Measurements from ENCODE around the gene ZNF24.

The ZNF24 gene

GRCh38 chr18:35376742-35377695 is 32.8 kb upstream of the ZNF24 start, which contains the start of gene ZNF396:
TSS of gene ZNF396 (minus strand) at chr18:35377337. CDS start at chr18:35374292, 3,045 bp downstream.
- H3K9ac ChIP-seq (ENCODE audit: low read depth, low read length) = peak within 1 kb of the TSS; percentile 70

GRCh38 chr18:35376393-35376741 is 32.1 kb upstream of the ZNF24 start:
- Histone ChIP-seq H3K9ac (ENCODE audit: low read depth, low read length) (peak overlapping the region; percentile 70), H3K36me3 (ENCODE audit: insufficient read depth, low read length) (no peaks in the 10 kb centered on the region), H3K4me3 (ENCODE audit: low read length) (peak overlapping the region; percentile 82), H3K4me2 (ENCODE audit: low read length) (peak overlapping the region; percentile 82), H3K27me3 (ENCODE audit: control insufficient read depth, insufficient read depth, low read length) (peaks cover 9% of the 10 kb centered on the region), H3K4me1 (ENCODE audit: control insufficient read depth, insufficient read depth, low read length) (peaks cover 16% of the 10 kb centered on the region), H3K9me3 (replicated peaks; ENCODE audit: low read length) (no peaks in the 10 kb centered on the region)

More at GRCh38 chr18:35376742-35377695, 32.8 kb upstream of the ZNF24 start, which contains the start of gene ZNF396:
- Histone ChIP-seq H3K4me3 (ENCODE audit: low read length) (peak within 1 kb of the TSS; percentile 82), H3K27me3 (ENCODE audit: control insufficient read depth, insufficient read depth, low read length) (peaks cover 9% of the 10 kb centered on the region), H3K4me2 (ENCODE audit: low read length) (peak within 1 kb of the TSS; percentile 82), H3K36me3 (ENCODE audit: insufficient read depth, low read length) (no peaks in the 10 kb centered on the region), H3K9me3 (replicated peaks; ENCODE audit: low read length) (no peaks in the 10 kb centered on the region), H3K4me1 (ENCODE audit: control insufficient read depth, insufficient read depth, low read length) (peaks cover 14% of the 10 kb centered on the region)

- peaks cover 9% of the 10 kb centered on the region for H3K27me3 ChIP-seq (ENCODE audit: control insufficient read depth, insufficient read depth, low read length)
- no peak overlapping the region for H3K4me3 ChIP-seq (ENCODE audit: low read length)
- H3K4me2 ChIP-seq (ENCODE audit: low read length) = no peak overlapping the region
These were observed 30.5 kb upstream of the ZNF24 start for GRCh38 chr18:35374708-35375107.

GRCh38 chr18:35371412-35372195 is 27.4 kb upstream of the ZNF24 start:
- no peak overlapping the region for H3K9ac ChIP-seq (ENCODE audit: low read depth, low read length)
- H3K36me3 ChIP-seq (ENCODE audit: insufficient read depth, low read length) = no peaks in the 10 kb centered on the region
- no peaks in the 10 kb centered on the region for H3K9me3 ChIP-seq (replicated peaks; ENCODE audit: low read length)
- peaks cover 6% of the 10 kb centered on the region for H3K4me1 ChIP-seq (ENCODE audit: control insufficient read depth, insufficient read depth, low read length)
- no peak overlapping the region for H3K4me2 ChIP-seq (ENCODE audit: low read length)
- H3K4me3 ChIP-seq (ENCODE audit: low read length) = no peak overlapping the region
- H3K27me3 ChIP-seq (ENCODE audit: control insufficient read depth, insufficient read depth, low read length) = peaks cover 6% of the 10 kb centered on the region

More at GRCh38 chr18:35374708-35375107, 30.5 kb upstream of the ZNF24 start:
- Histone ChIP-seq H3K4me1 (ENCODE audit: control insufficient read depth, insufficient read depth, low read length) (peaks cover 16% of the 10 kb centered on the region), H3K9ac (ENCODE audit: low read depth, low read length) (no peak overlapping the region), H3K9me3 (replicated peaks; ENCODE audit: low read length) (no peaks in the 10 kb centered on the region), H3K36me3 (ENCODE audit: insufficient read depth, low read length) (no peaks in the 10 kb centered on the region)

GRCh38 chr18:35369126-35369525 is 24.9 kb upstream of the ZNF24 start:
- H3K9ac ChIP-seq (ENCODE audit: low read depth, low read length) = no peak overlapping the region
- H3K9me3 ChIP-seq (replicated peaks; ENCODE audit: low read length) = no peaks in the 10 kb centered on the region
- H3K27me3 ChIP-seq (ENCODE audit: control insufficient read depth, insufficient read depth, low read length) = peaks cover 6% of the 10 kb centered on the region
- no peaks in the 10 kb centered on the region for H3K36me3 ChIP-seq (ENCODE audit: insufficient read depth, low read length)
- H3K4me1 ChIP-seq (ENCODE audit: control insufficient read depth, insufficient read depth, low read length) = peaks cover 2% of the 10 kb centered on the region
- H3K4me2 ChIP-seq (ENCODE audit: low read length) = no peak overlapping the region
- no peak overlapping the region for H3K4me3 ChIP-seq (ENCODE audit: low read length)

GRCh38 chr18:35368595-35368994 is 24.4 kb upstream of the ZNF24 start:
- Histone ChIP-seq H3K9ac (ENCODE audit: low read depth, low read length) (no peak overlapping the region), H3K4me2 (ENCODE audit: low read length) (no peak overlapping the region), H3K9me3 (replicated peaks; ENCODE audit: low read length) (no peaks in the 10 kb centered on the region), H3K27me3 (ENCODE audit: control insufficient read depth, insufficient read depth, low read length) (peaks cover under 1% of the 10 kb centered on the region), H3K4me1 (ENCODE audit: control insufficient read depth, insufficient read depth, low read length) (peaks cover 2% of the 10 kb centered on the region), H3K36me3 (ENCODE audit: insufficient read depth, low read length) (no peaks in the 10 kb centered on the region), H3K4me3 (ENCODE audit: low read length) (no peak overlapping the region)

GRCh38 chr18:35362531-35362930 is 18.3 kb upstream of the ZNF24 start:
- Histone ChIP-seq H3K9me3 (replicated peaks; ENCODE audit: low read length) (no peaks in the 10 kb centered on the region), H3K4me3 (ENCODE audit: low read length) (no peak overlapping the region), H3K36me3 (ENCODE audit: insufficient read depth, low read length) (no peaks in the 10 kb centered on the region), H3K4me1 (ENCODE audit: control insufficient read depth, insufficient read depth, low read length) (no peaks in the 10 kb centered on the region), H3K27me3 (ENCODE audit: control insufficient read depth, insufficient read depth, low read length) (no peaks in the 10 kb centered on the region), H3K9ac (ENCODE audit: low read depth, low read length) (no peak overlapping the region), H3K4me2 (ENCODE audit: low read length) (no peak overlapping the region)

- Histone ChIP-seq H3K4me1 (ENCODE audit: control insufficient read depth, insufficient read depth, low read length) (no peaks in the 10 kb centered on the region), H3K4me2 (ENCODE audit: low read length) (no peak overlapping the region), H3K9me3 (replicated peaks; ENCODE audit: low read length) (no peaks in the 10 kb centered on the region), H3K36me3 (ENCODE audit: insufficient read depth, low read length) (no peaks in the 10 kb centered on the region), H3K27me3 (ENCODE audit: control insufficient read depth, insufficient read depth, low read length) (no peaks in the 10 kb centered on the region), H3K4me3 (ENCODE audit: low read length) (no peak overlapping the region), H3K9ac (ENCODE audit: low read depth, low read length) (no peak overlapping the region)
These were observed 17.5 kb upstream of the ZNF24 start for GRCh38 chr18:35361570-35362321.

GRCh38 chr18:35355140-35355618 is 11.0 kb upstream of the ZNF24 start:
- Histone ChIP-seq H3K27me3 (ENCODE audit: control insufficient read depth, insufficient read depth, low read length) (no peaks in the 10 kb centered on the region), H3K4me1 (ENCODE audit: control insufficient read depth, insufficient read depth, low read length) (peaks cover 5% of the 10 kb centered on the region), H3K4me3 (ENCODE audit: low read length) (peak overlapping the region; percentile 69), H3K36me3 (ENCODE audit: insufficient read depth, low read length) (no peaks in the 10 kb centered on the region), H3K9ac (ENCODE audit: low read depth, low read length) (peak overlapping the region; percentile 56), H3K9me3 (replicated peaks; ENCODE audit: low read length) (no peaks in the 10 kb centered on the region), H3K4me2 (ENCODE audit: low read length) (peak overlapping the region; percentile 86)

GRCh38 chr18:35352778-35353177 is 8.6 kb upstream of the ZNF24 start:
- peaks cover 5% of the 10 kb centered on the region for H3K4me1 ChIP-seq (ENCODE audit: control insufficient read depth, insufficient read depth, low read length)
- H3K4me3 ChIP-seq (ENCODE audit: low read length) = no peak overlapping the region
- no peaks in the 10 kb centered on the region for H3K36me3 ChIP-seq (ENCODE audit: insufficient read depth, low read length)
- no peak overlapping the region for H3K4me2 ChIP-seq (ENCODE audit: low read length)
- H3K27me3 ChIP-seq (ENCODE audit: control insufficient read depth, insufficient read depth, low read length) = no peaks in the 10 kb centered on the region
- no peaks in the 10 kb centered on the region for H3K9me3 ChIP-seq (replicated peaks; ENCODE audit: low read length)
- H3K9ac ChIP-seq (ENCODE audit: low read depth, low read length) = no peak overlapping the region

- H3K4me3 ChIP-seq (ENCODE audit: low read length) = no peak overlapping the region
- no peaks in the 10 kb centered on the region for H3K36me3 ChIP-seq (ENCODE audit: insufficient read depth, low read length)
- H3K27me3 ChIP-seq (ENCODE audit: control insufficient read depth, insufficient read depth, low read length) = no peaks in the 10 kb centered on the region
- H3K9ac ChIP-seq (ENCODE audit: low read depth, low read length) = no peak overlapping the region
- H3K4me2 ChIP-seq (ENCODE audit: low read length) = no peak overlapping the region
- peaks cover 5% of the 10 kb centered on the region for H3K4me1 ChIP-seq (ENCODE audit: control insufficient read depth, insufficient read depth, low read length)
- H3K9me3 ChIP-seq (replicated peaks; ENCODE audit: low read length) = no peaks in the 10 kb centered on the region
These were observed 8.1 kb upstream of the ZNF24 start for GRCh38 chr18:35352283-35352682.
